Hepatocyte (in vitro differentiated cells): ENCODE results near the gene LSM7. TPM values are rescaled to one million over a fixed set of nuclear protein-coding genes. Genes with fewer than 3 reads are reported as not detected.

Experiments used
- DNase-seq: peaks from one replicate; pipeline ENCODE4 v3.0.0-alpha.2; 2016; ENCODE audit warnings: low spot score
- H2AFZ ChIP-seq: fragments of 200-600 bp; sonication (generic); 2 replicates; pipeline ENCODE4 v1.6.0; 2016; ENCODE audit warnings: antibody characterized with exemption, mild to moderate bottlenecking
- H3K27ac ChIP-seq: fragments of 200-600 bp; sonication (generic); 2 replicates; pipeline ENCODE4 v1.5.1; 2016; ENCODE audit warnings: mild to moderate bottlenecking
- H3K27me3 ChIP-seq: fragments of 200-600 bp; sonication (generic); 2 replicates; pipeline ENCODE4 v1.6.1; 2016
- H3K36me3 ChIP-seq: fragments of 200-600 bp; sonication (generic); replicated peaks from 2 replicates; pipeline ENCODE4 v1.5.1; 2016; ENCODE audit warnings: low read depth; ENCODE audit not compliant: insufficient read depth
- H3K4me1 ChIP-seq: fragments of 200-600 bp; sonication (generic); 2 replicates; pipeline ENCODE4 v1.5.1; 2016; ENCODE audit warnings: mild to moderate bottlenecking, moderate library complexity; ENCODE audit not compliant: insufficient read depth
- H3K4me2 ChIP-seq: fragments of 200-600 bp; sonication (generic); 2 replicates; pipeline ENCODE4 v1.6.0; 2016
- H3K4me3 ChIP-seq: fragments of 200-600 bp; sonication (generic); 2 replicates; pipeline ENCODE4 v1.5.1; 2016; ENCODE audit warnings: mild to moderate bottlenecking
- H3K79me2 ChIP-seq: fragments of 200-600 bp; sonication (generic); 2 replicates; pipeline ENCODE4 v1.6.0; 2017; ENCODE audit warnings: mild to moderate bottlenecking
- H3K9me2 ChIP-seq: fragments of 200-600 bp; sonication (generic); replicated peaks from 2 replicates; pipeline ENCODE4 v1.6.0; 2017; ENCODE audit warnings: mild to moderate bottlenecking; ENCODE audit not compliant: insufficient read depth
- H3K9me3 ChIP-seq: fragments of 200-600 bp; sonication (generic); 2 replicates; pipeline ENCODE4 v1.5.1; 2016; ENCODE audit warnings: low read depth, mild to moderate bottlenecking
- H4K20me1 ChIP-seq: fragments of 200-600 bp; sonication (generic); 2 replicates; pipeline ENCODE4 v1.6.0; 2016; ENCODE audit warnings: mild to moderate bottlenecking; ENCODE audit not compliant: insufficient read depth, poor library complexity, severe bottlenecking
- CTCF ChIP-seq: fragments of 200-600 bp; sonication (generic); IDR thresholded peaks from 2 replicates; pipeline ENCODE4 v1.5.1; 2016; ENCODE audit warnings: antibody characterized with exemption, mild to moderate bottlenecking; ENCODE audit not compliant: poor library complexity
- EZH2 ChIP-seq: fragments of 200-600 bp; sonication (generic); IDR thresholded peaks from 2 replicates; pipeline ENCODE4 v1.6.1; 2016; ENCODE audit warnings: antibody characterized with exemption, mild to moderate bottlenecking, borderline replicate concordance
- EZH2phosphoT487 ChIP-seq: fragments of 200-600 bp; sonication (generic); IDR thresholded peaks from one replicate; pipeline ENCODE4 v1.6.1; 2018; ENCODE audit warnings: antibody characterized with exemption, mild to moderate bottlenecking, low read depth, moderate library complexity; ENCODE audit not compliant: unreplicated experiment, severe bottlenecking
- WGBS: methylation state at CpG from one replicate; pipeline ENCODE4 v1.1.6; 2016; ENCODE audit warnings: low lambda C conversion rate; ENCODE audit errors: missing lambda C conversion rate; 5-methylcytosine and 5-hydroxymethylcytosine counted together
- polyA plus RNA-seq: library from polyadenylated mRNA; unstranded; fragments of >200 nt; fragmentation: Nextera tagmentation; extraction: Ambion mirVana; gene quantifications from 2 replicates; pipeline ENCODE4 v1.2.1, GENCODE V29; 2016
- total RNA-seq: library from RNA; depleted of rRNA; stranded (reverse); fragments of >200 nt; gene quantifications from 2 replicates; pipeline ENCODE4 v1.2.3, GENCODE V29; 2014

LSM7 gene
- total and polyA plus RNA-seq, 2 experiments from 2014 or later: 150 to 190 TPM

GRCh38 chr19:2294687-2295335 lies 33.6 kb downstream of the LSM7 start:
- no peak for DNase-seq
- Histone ChIP-seq H3K9me2 (no peaks in the 10 kb centered on the region), H3K4me1 (peaks cover 13% of the 10 kb centered on the region), H3K9me3 (no peaks in the 10 kb centered on the region), H2AFZ (no peak overlapping the region), H3K4me2 (peak overlapping the region; percentile 54), H4K20me1 (peaks cover 3% of the 10 kb centered on the region), H3K27ac (no peak overlapping the region), H3K4me3 (no peak overlapping the region), H3K27me3 (peaks cover 55% of the 10 kb centered on the region), H3K36me3 (no peaks in the 10 kb centered on the region), H3K79me2 (no peaks in the 10 kb centered on the region)
- no peak for TF ChIP-seq EZH2
- no peak for TF ChIP-seq CTCF
- no peak for TF ChIP-seq EZH2phosphoT487
- 37% methylated on average over 17 of the region's 26 CpGs for WGBS

- Histone ChIP-seq H3K4me2 (peak overlapping the region; percentile 80), H3K4me1 (peaks cover 15% of the 10 kb centered on the region), H3K27ac (no peak overlapping the region), H3K27me3 (peaks cover 85% of the 10 kb centered on the region), H3K9me2 (no peaks in the 10 kb centered on the region), H3K9me3 (no peaks in the 10 kb centered on the region), H4K20me1 (peaks cover 3% of the 10 kb centered on the region), H3K79me2 (no peaks in the 10 kb centered on the region), H3K4me3 (no peak overlapping the region), H3K36me3 (no peaks in the 10 kb centered on the region), H2AFZ (no peak overlapping the region)
- TF ChIP-seq EZH2 (no peak), CTCF (no peak), EZH2phosphoT487 (no peak)
- WGBS: 2% methylated on average over 62 of the region's 67 CpGs
- DNase-seq: no peak
Observed at GRCh38 chr19:2291185-2291751, 37.1 kb downstream of the LSM7 start.

GRCh38 chr19:2290441-2291184 lies 37.8 kb downstream of the LSM7 start:
- Histone ChIP-seq H3K9me3 (no peaks in the 10 kb centered on the region), H3K27ac (no peak overlapping the region), H4K20me1 (peaks cover 3% of the 10 kb centered on the region), H3K4me3 (no peak overlapping the region), H3K27me3 (peaks cover 85% of the 10 kb centered on the region), H3K4me1 (peaks cover 15% of the 10 kb centered on the region), H3K4me2 (peak overlapping the region; percentile 80), H3K36me3 (no peaks in the 10 kb centered on the region), H3K79me2 (no peaks in the 10 kb centered on the region), H2AFZ (no peak overlapping the region), H3K9me2 (no peaks in the 10 kb centered on the region)
- DNase-seq: no peak
- WGBS: 6% methylated on average over 81 of the region's 82 CpGs
- peak; percentile 16 for TF ChIP-seq EZH2
- no peak for TF ChIP-seq CTCF
